SW 1271 (cell line): ENCODE measurements around the gene GID4.

ENCODE experiments used
- DNase-seq, 2 experiments: peaks; one replicate each; lab custom pipeline; 2025; lab: John Stamatoyannopoulos, UW

Gene GID4

DNA sequence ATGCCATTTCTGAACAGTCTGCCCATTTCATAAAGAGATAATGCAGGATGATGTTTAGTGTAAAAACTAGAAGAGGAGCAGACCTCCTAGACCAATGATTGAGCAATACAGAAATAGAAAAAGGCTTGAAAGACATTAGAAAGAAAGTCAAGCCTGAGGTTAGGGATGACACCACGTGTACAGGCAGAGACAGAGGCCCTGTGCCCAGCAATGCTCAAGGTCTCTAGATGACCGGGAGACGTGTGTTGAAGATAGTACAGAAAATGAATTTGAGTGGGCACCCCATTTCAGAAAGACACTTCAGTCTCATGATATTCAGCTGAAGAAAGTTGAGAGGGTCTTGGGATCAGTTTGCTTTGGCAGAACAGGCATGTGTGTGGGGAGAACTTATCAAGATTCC, 5.4 kb downstream of the GID4 start:
- no peak for DNase-seq

DNA sequence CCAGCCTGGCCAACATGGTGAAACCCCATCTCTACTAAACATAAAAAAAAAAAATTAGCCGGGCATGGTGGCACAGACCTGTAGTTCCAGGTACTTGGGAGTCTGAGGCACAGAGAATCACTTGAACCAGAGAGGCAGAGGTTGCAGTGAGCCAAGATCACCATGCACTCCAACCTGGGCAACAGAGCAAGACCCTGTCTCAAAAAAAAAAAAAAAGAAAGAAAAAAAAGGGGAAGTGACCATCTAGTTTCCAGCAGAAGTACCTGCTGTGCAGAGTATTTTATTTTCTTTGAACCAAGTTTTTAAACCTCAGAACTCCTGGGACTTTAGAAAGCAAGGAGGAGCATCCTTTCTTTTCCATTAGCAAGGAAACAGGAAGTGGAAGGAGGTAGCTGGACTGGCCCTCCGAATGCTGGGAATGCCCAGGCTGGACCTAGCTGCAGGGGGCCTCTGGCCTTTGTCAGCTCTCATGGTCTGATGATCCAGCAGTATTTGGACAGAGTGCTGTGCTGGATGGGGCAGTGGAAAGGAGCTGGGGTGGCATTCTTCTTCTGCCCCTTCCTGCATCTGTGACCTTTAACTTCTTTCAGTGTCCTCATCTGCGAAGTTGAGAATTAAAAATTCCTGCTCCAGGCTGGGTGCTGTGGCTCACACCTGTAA, 6.6 kb downstream of the GID4 start:
- DNase-seq, result no peak

DNA sequence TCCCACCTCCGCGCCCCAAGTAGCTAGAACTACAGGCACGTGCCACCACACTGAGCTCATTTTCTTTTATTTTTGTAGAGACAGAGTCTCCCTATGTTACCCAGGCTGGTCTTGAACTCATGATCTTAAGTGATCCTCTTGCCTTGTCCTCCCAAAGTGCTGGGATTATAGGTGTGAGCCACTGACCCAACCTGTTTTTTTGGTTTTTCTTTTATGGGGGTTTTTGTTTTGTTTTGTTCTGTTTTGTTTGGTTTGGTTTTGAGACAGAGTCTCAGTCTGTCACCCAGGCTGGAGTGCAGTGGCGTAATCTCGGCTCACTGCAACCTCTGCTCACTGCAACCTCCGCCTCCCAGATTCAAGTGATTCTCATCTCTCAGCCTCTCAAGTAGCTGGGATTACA, 16.4 kb downstream of the GID4 start:
- DNase-seq, result no peak

DNA sequence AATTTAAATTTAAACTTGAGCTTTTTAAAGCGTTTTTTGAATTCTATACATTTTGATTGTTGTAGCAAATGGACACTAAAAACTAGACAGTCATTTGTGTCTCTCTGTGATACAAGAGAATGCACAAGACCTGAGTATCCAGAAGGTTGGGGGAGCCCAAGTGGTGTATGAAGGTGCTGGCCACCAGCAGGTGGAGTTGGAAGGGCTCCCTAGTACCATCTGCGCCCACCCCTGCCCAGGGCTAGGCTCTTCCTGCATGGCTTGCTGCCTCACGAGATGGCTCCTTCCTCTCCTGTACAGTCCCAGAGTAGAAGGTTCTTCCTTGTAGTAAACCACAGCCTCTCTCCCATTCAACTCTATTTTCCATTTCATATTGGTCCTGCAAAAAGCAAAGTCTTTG, 17.0 kb downstream of the GID4 start:
- DNase-seq, result no peak

DNA sequence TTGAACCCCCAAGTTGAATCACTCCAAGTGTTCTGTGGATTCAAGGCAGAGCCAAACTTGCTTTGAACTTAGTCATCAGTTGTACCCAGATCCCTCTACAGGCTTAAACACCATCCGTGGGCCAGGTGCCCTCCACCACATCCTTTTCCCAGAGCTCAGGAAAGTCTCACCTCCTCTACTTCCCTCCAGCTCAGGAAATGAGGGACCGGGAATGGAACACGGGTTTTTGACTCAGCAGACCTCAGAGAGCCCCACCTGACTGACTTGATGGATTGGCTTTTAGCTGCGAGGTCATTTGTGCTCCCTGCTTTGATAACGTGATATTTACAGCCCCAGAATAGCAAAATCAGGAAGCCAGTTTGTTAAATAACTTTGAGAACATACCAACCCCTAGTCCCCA, 20.1 kb downstream of the GID4 start:
- DNase-seq, result no peak

DNA sequence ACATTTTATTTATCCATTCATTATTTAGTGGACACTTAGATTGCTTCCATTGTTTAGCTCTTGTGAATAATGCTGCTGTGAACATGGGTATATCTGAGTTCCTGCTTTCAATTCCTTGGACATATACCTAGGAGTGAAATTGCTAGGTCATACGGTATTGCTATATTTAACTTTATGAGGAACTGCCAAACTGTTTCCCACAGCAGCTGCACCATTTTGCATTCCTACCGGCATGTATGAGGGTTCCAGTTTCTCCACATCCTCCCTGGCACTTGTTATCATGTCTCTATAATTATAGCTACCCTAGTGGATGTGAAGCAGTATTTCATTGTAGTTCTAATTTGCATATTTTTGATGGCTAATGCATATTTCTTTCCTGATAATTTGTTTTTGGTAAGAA, 24.8 kb downstream of the GID4 start:
- no peak for DNase-seq

DNA sequence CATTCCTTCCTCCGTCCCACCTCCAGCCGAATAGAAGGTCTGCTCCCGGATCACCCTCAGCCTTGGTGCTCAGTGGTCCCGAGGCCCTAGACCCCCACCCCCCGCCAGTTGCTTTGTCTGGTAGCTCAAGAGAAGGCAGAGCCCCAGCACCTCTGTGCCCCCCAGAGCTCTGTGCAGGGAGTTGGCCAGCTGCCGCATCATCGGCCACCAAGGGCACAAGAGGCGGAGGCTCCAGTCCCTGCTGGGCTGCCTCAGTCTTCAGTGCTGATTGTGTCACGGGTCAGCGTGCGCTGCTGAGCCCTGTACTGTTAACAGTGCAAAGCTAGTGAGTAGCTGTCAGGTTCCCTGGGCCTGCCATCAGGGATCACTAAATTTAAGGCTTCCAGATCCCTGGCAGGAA, 26.3 kb downstream of the GID4 start:
- no peak for DNase-seq

DNA sequence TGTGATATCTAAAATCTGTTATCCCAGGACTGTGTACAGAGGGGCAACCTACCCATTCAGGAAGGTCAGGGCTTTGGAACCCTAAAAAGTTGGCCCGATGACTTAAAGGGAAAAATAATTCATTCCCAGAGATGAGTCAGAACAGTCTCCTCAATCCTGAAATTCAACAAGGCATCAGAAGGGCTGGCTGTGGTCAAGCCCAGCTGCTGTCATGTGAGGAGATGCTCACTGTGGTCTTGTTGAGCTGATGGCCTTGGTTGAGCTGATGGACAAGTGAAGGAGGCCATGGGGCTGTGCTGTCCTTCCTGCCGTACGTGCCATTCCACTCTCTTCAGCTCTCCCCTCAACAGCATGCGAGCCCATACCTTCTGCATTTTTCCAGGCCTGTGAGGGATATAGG, 27.7 kb downstream of the GID4 start:
- no peak for DNase-seq

DNA sequence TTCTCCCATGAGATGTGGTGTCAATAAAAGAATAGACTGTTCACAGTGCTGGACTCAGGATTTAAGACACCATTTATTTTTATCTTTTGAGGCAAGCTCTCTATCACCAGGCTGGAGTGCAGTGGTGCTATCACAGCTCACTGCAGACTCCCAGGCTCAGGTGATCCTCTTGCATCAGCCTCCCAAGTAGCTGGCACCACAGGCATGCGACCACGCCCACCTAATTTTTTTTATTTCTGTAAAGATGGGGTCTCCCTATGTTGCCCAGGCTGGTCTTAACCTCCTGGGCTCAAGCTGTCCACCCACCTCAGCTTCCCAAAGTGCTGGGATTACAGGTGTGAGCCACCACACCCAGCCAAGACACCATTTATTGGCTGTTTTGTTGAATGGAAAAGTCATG, 29.9 kb downstream of the GID4 start:
- DNase-seq, result no peak

DNA sequence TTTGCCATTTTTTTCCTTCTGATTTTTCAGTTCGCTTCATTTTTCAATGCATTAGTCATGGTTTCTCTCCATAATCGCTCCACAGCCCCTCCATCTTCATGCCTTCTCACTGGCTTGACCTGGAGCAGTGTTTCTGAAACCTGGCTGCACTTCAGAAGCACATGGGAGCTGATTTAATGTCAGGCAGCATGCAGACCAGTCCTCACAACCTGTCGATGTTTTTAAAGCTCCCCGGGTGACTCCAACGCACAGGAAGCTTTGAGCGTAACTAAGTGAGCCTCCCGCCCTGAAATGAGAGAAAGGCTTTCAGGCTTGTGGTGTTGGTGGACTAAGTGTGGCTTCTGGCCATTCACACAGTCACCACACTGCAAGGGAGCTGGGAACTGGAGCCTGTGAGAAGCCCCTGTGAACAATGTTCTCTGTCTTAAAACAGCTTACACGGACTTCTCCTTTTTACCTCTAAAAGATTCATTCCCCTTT, 31.7 kb downstream of the GID4 start:
- DNase-seq, result no peak

DNA sequence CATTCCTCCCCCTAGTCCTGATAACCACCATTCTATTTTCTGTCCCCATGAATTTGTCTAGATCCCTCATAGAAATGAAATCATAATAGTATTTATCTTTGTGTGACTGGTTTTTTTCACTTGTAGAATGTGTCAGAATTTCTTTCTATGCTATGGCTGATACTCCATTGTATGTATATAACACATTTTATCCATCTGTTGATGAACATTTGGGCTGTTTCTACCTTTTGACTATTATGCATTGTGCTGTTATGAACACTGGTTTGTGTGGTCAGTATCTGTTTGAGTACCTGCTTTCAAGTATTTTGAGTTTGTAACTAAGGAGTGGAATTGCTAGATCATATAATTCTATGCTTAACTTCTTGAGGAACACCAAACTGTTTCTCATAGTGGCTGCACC, 32.5 kb downstream of the GID4 start:
- no peak for DNase-seq

DNA sequence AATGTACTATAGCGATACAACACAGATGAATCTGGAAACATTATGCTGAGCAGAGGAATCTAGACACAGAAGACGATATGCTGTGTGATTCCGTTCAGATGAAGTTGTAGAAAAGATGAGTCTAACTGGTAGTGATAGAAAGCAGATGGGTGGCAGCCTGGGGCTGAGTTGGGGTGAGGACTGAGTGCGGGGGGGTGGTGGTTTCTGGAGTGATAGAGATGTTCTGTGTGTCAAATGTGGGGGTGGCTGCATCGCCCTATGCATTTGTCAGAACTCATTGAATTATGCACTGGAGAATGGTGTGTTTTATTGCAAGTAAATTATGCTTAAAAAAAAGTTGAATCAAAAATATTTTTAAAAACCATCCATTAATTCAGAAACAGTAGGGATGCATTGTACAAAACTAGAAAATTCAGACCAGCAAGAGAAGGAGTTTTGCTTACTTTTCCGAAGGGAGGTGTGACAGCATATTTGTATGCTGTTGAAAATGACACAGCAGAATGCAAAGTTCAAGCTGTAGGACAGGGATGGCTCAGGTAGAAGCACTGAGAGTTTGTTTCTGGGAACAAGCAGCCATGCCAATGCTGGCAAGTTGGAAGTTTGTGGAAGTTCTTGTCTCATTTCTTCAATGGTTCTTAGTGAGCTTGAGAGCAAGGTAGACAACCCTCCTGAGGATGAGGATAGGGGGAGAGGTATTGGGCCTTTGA, 35.5 kb downstream of the GID4 start:
- no peak for DNase-seq

DNA sequence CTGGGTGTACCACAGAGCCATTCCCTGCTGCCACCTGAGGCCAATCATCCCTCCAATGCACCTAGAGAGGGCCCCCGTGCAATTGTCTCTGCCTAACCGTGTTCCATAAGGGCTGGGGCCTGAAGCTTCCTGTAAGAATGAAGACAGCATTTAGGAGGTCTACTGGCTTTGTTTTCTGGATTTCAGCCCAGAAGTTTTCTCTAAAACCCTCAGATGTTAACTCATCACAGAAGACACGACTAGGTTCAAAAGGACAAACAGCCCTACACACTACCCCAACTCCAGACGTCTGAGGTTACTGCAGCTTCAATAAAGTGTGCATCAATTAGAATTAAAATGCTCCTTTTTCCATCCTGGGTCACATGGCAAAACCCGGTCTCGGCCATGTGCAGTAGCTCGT, 37.7 kb downstream of the GID4 start:
- no peak for DNase-seq

DNA sequence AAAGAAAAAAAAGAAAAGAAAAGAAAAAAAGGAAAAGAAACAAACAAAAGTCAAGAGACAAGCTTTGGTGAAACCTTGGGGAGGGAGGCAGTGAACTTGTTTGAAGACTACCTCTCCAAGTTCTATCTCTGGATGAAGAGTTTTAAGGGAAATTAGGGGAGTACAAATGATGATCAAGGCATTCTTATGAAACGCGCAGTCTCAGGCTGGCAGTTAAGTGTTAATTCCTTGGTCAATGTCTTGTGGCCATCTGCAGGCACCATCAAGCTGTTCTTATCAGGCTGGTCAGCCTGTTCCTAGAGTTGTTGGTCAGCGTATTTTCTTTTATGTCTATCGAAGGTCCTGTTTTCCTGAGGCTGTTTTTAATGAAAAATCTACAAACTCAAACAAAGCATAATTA, 40.3 kb downstream of the GID4 start:
- no peak for DNase-seq

DNA sequence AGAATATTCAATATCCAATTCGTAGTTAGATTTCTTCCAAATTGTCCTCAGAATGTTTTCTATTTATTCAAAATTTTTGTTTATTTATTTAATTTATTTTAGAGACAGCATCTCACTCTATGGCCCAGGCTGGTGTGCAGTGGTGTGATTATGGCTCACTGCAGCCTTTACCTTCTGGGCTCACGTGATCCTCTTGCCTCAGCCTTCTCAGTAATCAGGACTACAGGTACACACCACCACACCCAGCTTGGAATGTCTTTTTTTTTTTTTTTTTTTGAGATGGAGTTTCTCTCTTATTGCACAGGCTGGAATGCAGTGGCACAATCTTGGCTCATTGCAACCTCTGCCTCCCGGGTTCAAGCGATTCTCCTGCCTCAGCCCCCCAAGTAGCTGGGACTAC, 45.0 kb downstream of the GID4 start:
- no peak for DNase-seq

DNA sequence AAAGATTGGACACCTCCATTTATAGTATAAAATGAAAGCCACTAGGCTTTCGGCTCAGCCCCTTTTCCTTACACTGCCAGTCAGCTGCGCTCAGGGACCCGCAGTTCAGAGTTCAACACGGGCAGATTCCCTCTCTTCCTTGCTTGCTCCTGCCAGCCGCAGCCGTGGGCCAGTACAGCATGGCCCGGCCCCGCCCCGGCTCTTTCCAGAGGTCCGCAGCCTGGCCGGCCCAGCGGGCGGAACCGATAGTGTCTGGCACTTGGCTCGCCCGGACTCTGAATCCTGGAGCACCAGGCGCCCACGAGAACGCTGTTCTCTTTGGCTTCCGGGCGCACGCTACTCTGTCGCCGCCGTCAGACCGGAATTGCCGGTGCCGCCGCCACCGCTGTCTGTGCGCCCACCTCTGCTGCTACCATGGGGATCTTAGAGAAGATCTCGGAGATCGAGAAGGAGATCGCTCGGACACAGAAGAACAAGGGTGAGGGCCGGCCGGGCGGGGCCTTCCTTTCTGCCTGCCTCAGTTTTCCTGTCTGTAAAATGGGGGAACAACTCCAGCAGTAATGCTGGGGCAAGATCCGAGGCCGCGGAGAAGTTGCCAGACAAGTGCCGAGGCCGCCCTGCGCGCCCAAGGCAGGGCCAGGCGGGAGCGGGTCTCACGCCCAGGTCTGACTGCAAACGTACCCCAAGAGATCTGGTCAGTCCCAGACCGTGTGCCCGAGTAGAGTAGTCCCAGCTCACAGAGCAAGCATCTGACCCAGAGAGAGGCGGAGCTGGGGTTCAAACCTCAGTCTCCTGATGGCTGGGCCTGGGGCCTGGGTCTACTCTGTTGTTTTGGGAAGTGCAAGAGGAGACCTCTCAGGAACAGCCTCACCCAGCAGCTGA, 48.6 kb downstream of the GID4 start, which contains the start of gene DRG2:
Gene DRG2, plus strand, starts transcription at position 339 of the 882 bp plus-strand sequence. Its CDS starts 76 bp downstream, at position 415.
- DNase-seq, result peak; percentile 83 to 94

DNA sequence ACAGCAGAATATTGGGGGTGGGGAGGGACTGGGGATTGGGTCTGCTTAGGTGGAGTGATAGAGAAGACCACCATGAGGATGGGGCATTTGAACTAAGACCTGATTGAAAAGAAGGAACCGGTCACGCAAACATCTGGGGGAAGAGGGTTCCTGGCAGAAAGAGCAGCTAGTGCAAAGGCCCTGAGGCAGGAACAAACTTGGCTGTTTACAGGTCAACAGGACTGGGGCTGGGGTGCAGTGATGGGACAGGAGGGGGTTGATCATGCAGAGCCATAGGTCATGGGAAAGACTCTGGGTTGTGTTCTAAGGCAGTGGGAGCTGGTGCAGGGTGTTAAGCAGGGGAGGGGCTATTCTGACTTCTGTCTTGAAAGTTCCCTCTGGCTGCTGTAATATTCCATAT, 50.4 kb downstream of the GID4 start:
- no peak for DNase-seq

DNA sequence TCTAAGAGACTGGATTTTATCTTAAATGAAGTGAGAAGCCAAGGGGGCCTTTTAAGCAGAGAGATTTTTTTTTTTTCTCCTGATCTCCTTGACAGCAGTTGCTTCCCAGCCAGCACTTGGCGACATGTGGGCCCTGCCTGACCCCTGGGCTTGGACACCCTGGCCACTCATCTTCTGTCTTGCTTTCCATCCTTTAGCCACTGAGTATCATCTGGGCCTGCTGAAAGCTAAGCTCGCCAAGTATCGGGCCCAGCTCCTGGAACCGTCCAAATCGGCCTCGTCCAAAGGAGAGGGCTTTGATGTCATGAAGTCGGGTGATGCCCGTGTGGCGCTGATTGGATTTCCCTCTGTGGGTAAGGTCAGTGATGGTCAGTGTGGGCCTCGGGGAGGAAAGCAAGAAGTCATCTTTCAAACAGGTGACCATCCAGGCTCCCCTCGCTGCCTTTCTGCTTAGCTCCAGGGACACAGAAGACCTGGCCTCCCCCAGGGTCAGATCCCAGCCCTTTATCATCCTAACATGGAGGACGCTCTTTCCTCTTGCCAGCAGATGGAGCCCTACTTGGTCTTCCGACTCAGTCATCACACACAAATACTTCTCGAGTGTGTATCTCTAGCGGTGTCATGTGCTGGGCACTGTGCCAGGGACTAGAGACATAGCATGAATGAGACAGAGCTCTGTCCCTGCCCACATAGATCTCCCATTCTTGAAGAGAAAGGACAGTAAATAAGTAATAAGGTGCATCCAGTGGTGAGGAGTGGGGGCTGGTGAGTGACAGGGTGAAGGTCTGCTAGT, 54.6 kb downstream of the GID4 start:
- peak in 1 of 2 experiments; percentile 73 for DNase-seq

DNA sequence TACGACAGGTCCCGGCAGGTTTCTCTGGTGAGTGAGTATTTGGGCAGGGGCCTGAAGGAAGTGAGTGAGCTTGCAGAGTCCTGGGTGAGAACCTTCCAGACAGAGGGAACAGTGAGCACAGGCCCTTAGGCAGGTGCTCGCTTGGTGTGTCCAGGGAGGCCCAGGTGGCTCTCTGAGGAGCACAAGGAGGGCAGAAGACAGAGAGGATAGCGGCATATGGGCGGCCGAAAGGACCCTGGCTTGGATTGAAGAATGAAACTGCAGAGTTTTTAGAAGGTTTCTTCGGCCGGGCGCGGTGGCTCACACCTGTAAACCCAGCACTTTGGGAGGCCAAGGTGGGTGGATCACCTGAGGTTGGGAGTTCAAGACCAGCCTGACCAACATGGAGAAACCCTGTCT, 55.2 kb downstream of the GID4 start:
- no peak for DNase-seq

DNA sequence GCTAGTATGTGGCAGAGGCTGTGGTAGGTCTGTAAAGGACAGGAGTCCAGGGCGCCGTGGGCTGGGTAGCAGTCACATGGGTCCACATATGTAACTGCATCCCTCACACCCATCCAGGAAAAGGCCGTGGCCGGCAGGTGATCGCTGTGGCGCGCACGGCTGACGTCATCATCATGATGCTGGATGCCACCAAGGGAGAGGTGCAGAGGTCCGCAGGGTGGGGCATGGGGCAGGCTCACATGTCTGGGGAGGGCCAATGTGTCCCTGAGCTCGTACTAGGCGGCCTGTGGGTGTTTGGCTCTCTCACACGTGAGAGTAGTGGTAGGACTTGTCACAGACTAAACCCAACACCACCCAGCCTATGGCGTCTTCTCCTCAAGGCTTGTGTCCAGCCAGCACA, 60.3 kb downstream of the GID4 start:
- DNase-seq, result no peak

DNA sequence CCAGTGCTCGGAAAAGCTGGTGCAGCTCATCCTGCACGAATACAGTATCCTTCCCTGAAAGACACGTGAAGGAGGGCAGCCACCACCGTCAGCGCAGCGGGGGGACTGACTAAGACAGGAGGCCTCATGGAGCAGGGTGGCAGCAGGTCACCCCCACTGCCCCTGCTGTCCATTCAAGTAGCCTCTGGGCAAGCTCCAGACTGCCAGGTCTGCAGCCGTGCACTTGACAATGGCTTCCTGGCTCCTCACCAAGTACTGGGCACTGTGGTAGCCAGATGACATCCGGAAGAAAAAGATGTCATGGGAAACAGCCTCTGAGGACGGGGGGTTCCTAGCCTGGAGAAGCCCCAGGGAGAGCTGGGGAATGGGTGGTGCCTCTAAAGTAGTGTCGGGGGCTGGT, 61.4 kb downstream of the GID4 start:
- no peak for DNase-seq

DNA sequence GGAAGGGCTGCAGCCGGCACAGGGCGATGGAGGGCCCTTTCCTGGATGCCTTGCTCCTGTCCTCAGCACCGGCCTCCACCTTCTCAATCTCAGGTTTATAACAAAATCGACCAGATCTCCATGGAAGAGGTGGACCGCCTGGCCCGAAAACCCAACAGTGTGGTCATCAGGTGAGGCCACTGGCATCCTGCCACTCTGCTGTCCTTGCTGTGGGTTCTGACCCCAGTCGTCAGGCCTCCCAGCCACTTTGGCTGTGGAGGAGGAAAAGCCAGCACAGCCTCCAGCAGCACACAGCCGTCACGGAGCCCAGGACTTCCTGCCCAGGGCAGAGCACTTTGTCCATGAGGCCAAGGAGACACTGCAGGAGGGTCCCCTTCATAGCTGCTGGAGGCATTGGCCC, 62.6 kb downstream of the GID4 start:
- no peak for DNase-seq
